Fibroblast of skin of scalp (primary cell): ENCODE data around the gene CCNA1.

ENCODE experiments used
- DNase-seq: peaks from one replicate; pipeline ENCODE4 v3.0.0-alpha.2; 2013

CCNA1 gene

GRCh38 chr13:36454121-36454520, 21.8 kb downstream of the CCNA1 start:
- DNase-seq = no peak

GRCh38 chr13:36454987-36455386, 22.7 kb downstream of the CCNA1 start:
- DNase-seq = no peak

- DNase-seq = no peak
These were observed 24.3 kb downstream of the CCNA1 start for GRCh38 chr13:36456577-36456976.

- no peak for DNase-seq
These were observed 29.2 kb downstream of the CCNA1 start for GRCh38 chr13:36461506-36461905.

GRCh38 chr13:36475468-36475867, 43.2 kb downstream of the CCNA1 start:
- no peak for DNase-seq

GRCh38 chr13:36476661-36477060, 44.4 kb downstream of the CCNA1 start:
- DNase-seq = no peak

- no peak for DNase-seq
These were observed 48.6 kb downstream of the CCNA1 start for GRCh38 chr13:36480726-36481427.

GRCh38 chr13:36490055-36490454, 57.8 kb downstream of the CCNA1 start:
- no peak for DNase-seq
